Suprapubic skin (tissue), 4 donors: ENCODE results near the gene EIF2A. TPM values are rescaled to one million over a fixed set of nuclear protein-coding genes. Genes with fewer than 3 reads are reported as not detected.

Source experiments
- DNase-seq, 2 donors: peaks; one replicate each; pipeline ENCODE4 v3.0.0-alpha.2; 2019; ENCODE audit warnings: low spot score in 2 of 2
- H3K27ac ChIP-seq: fragments of 200-600 bp; sonication (generic); one replicate; pipeline ENCODE4 v1.5.1; 2019
- H3K27me3 ChIP-seq: fragments of 200-600 bp; sonication (generic); one replicate; pipeline ENCODE4 v1.5.1; 2019
- H3K36me3 ChIP-seq: fragments of 200-600 bp; sonication (generic); one replicate; pipeline ENCODE4 v1.5.1; 2019
- H3K4me1 ChIP-seq: fragments of 200-600 bp; sonication (generic); one replicate; pipeline ENCODE4 v1.5.1; 2019
- H3K4me3 ChIP-seq: fragments of 200-600 bp; sonication (generic); one replicate; pipeline ENCODE4 v1.5.1; 2019; ENCODE audit warnings: mild to moderate bottlenecking
- H3K9me3 ChIP-seq: fragments of 200-600 bp; sonication (generic); one replicate; pipeline ENCODE4 v1.5.1; 2019
- CTCF ChIP-seq, 2 donors: fragments of 200-600 bp in 1 of 2; fragments of 450-650 bp in 1 of 2; sonication (generic) in 1 of 2; IDR thresholded peaks; one replicate each; pipeline ENCODE4 v1.5.1; 2016 to 2019; ENCODE audit warnings: antibody characterized with exemption in 2 of 2, mild to moderate bottlenecking in 1 of 2, moderate library complexity in 1 of 2
- EP300 ChIP-seq: sonication (generic); formaldehyde crosslinking; IDR thresholded peaks from one replicate; pipeline ENCODE4 v1.6.1; 2017; ENCODE audit warnings: antibody characterized with exemption
- POLR2A ChIP-seq, 2 donors: fragments of 450-650 bp; IDR thresholded peaks; one replicate each; pipeline ENCODE4 v1.6.1; 2017; ENCODE audit warnings: antibody characterized with exemption in 2 of 2, mild to moderate bottlenecking in 2 of 2, moderate library complexity in 2 of 2
- POLR2AphosphoS5 ChIP-seq, 3 donors: sonication (generic); formaldehyde crosslinking; IDR thresholded peaks; one replicate each; pipeline ENCODE4 v1.6.1; 2017; ENCODE audit warnings: antibody characterized with exemption in 3 of 3
- WGBS: methylation state at CpG from one replicate; pipeline ENCODE4 v1.1.5; 2018; 5-methylcytosine and 5-hydroxymethylcytosine counted together
- total RNA-seq, 4 donors: library from RNA; depleted of rRNA; stranded (reverse); fragments of >200 nt; gene quantifications; one replicate each; pipeline ENCODE4 v1.1.0, GENCODE V29; 2016

The EIF2A gene
- total RNA-seq, 4 donors from 2014 or later = 149 to 222 (median 194) TPM

GRCh38 chr3:150531775-150532174 is 14.8 kb upstream of the EIF2A start:
- DNase-seq = no peak
- H3K36me3 ChIP-seq = no peaks in the 10 kb centered on the region
- no peaks in the 10 kb centered on the region for H3K9me3 ChIP-seq
- H3K4me1 ChIP-seq = no peaks in the 10 kb centered on the region
- no peaks in the 10 kb centered on the region for H3K27me3 ChIP-seq
- no peak overlapping the region for H3K27ac ChIP-seq
- no peak overlapping the region for H3K4me3 ChIP-seq
- TF ChIP-seq CTCF (IDR thresholded peaks at IDR 0.05) (no peak), POLR2A (IDR thresholded peaks at IDR 0.05) (no peak), POLR2AphosphoS5 (IDR thresholded peaks at IDR 0.05) (no peak), EP300 (no peak)

DNA sequence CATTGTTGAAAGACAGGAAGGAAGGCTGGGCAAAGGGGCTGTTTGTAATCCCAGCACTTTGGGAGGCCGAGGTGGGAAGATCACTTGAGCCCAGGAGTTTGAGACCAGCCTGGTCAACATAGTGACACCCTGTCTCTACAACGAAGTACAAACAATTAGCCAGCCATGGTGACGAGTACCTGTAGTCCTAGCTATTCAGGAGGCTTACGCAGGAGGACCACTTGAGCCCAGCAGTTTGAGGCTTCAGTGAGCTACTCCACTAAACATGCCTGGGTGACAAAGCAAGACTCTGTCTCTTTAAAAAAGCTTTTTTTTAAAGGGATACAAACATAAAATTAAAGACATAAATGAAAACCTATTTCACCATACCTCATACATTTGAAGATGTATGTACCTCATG is 11.4 kb upstream of the EIF2A start:
- Histone ChIP-seq H3K27me3 (no peaks in the 10 kb centered on the region), H3K4me3 (no peak overlapping the region), H3K9me3 (no peaks in the 10 kb centered on the region), H3K4me1 (no peaks in the 10 kb centered on the region), H3K27ac (no peak overlapping the region), H3K36me3 (no peaks in the 10 kb centered on the region)
- TF ChIP-seq POLR2AphosphoS5 (IDR thresholded peaks at IDR 0.05) = no peak
- TF ChIP-seq POLR2A (IDR thresholded peaks at IDR 0.05) = no peak
- no peak for TF ChIP-seq CTCF (IDR thresholded peaks at IDR 0.05)
- TF ChIP-seq EP300 = no peak
- WGBS = 88% methylated on average over 4 of the region's 4 CpGs
- no peak for DNase-seq

GRCh38 chr3:150538324-150539208 is 8.0 kb upstream of the EIF2A start:
- DNase-seq = no peak
- H3K27ac ChIP-seq = peak overlapping the region; percentile 1
- H3K36me3 ChIP-seq = peaks cover 10% of the 10 kb centered on the region

GRCh38 chr3:150540297-150540696 is 6.3 kb upstream of the EIF2A start:
- Histone ChIP-seq H3K4me1 (peaks cover 25% of the 10 kb centered on the region), H3K36me3 (peaks cover 13% of the 10 kb centered on the region), H3K9me3 (no peaks in the 10 kb centered on the region), H3K27ac (no peak overlapping the region), H3K27me3 (no peaks in the 10 kb centered on the region), H3K4me3 (no peak overlapping the region)
- TF ChIP-seq POLR2AphosphoS5 (IDR thresholded peaks at IDR 0.05) = no peak
- no peak for TF ChIP-seq POLR2A (IDR thresholded peaks at IDR 0.05)
- TF ChIP-seq EP300 = no peak
- TF ChIP-seq CTCF (IDR thresholded peaks at IDR 0.05) = no peak
- DNase-seq = no peak
- 83% methylated on average over 2 of the region's 2 CpGs for WGBS

More at GRCh38 chr3:150538324-150539208, 8.0 kb upstream of the EIF2A start:
- no peak for TF ChIP-seq POLR2A (IDR thresholded peaks at IDR 0.05)
- TF ChIP-seq EP300 = no peak
- TF ChIP-seq POLR2AphosphoS5 (IDR thresholded peaks at IDR 0.05) = no peak
- TF ChIP-seq CTCF (IDR thresholded peaks at IDR 0.05) = no peak
- H3K9me3 ChIP-seq = no peaks in the 10 kb centered on the region
- WGBS = 82% methylated on average over 10 of the region's 10 CpGs
- no peak overlapping the region for H3K4me3 ChIP-seq
- H3K4me1 ChIP-seq = peaks cover 8% of the 10 kb centered on the region
- H3K27me3 ChIP-seq = no peaks in the 10 kb centered on the region

DNA sequence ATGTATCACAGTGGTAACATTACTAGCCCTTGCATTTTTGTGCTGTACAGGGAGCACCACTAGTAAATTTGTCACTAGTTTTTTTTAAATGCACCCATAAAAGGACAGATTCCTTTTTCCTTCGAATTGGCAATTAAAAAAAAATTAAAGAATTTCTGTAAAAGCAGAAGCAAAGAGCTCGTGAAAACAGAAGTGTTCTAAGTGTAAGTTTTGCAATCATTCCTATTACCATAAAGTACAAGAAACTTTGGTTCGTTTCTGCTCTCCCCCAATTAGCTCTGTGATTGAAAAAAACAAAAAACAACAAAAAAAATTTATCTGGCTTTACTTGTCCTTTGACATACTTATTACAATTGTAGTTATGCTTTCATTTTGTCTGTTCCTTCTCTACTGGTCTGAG is 5.6 kb upstream of the EIF2A start:
- Histone ChIP-seq H3K36me3 (peaks cover 13% of the 10 kb centered on the region), H3K4me3 (no peak overlapping the region), H3K27me3 (no peaks in the 10 kb centered on the region), H3K4me1 (peaks cover 25% of the 10 kb centered on the region), H3K27ac (no peak overlapping the region), H3K9me3 (no peaks in the 10 kb centered on the region)
- WGBS = 71% methylated on average over 3 of the region's 3 CpGs
- DNase-seq = no peak
- TF ChIP-seq POLR2A (IDR thresholded peaks at IDR 0.05) (no peak), EP300 (no peak), CTCF (IDR thresholded peaks at IDR 0.05) (no peak), POLR2AphosphoS5 (IDR thresholded peaks at IDR 0.05) (no peak)
